ENCODE data around the gene CASZ1.

DNA sequence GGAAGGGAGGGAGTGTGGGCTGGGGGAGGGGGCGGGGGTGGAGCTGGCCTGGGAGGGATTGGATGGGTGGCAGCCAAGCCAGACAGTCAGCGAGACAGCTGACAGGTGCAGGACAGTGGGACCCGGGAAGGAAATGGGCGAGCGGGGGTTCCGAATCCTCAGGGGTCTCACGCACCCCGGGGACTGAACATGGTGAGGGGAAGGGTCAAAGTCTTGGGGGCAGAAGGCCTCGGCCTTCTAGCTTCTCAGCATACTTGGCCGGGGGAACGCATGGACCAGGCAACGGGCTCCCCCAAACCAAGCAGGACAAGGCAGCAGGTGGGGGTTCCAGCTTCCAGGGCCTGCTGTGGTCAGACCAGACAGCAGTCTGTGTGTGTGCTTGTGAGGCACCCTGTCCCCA lies 23.1 kb downstream of the CASZ1 start:
- TF ChIP-seq ZNF274 (IDR thresholded peaks at IDR 0.05; ENCODE audit: low read depth, low read length), result no peak
- TF ChIP-seq YY1 (IDR thresholded peaks at IDR 0.05; ENCODE audit: insufficient read depth, insufficient read length), result no peak
- TF ChIP-seq SUZ12 (IDR thresholded peaks at IDR 0.05; ENCODE audit: extremely low read depth, insufficient read depth, insufficient read length), result no peak
